ENCODE data around the gene VN1R2. TPM values are rescaled to one million over a fixed set of nuclear protein-coding genes. Genes with fewer than 3 reads are reported as not detected.
"Not testable (repeated sequence)": the region's sequence is repeated elsewhere in the genome, so short reads cannot be mapped to it uniquely, and the experiment has no call there.

VN1R2 gene
- total RNA-seq, 1 donor from 2014 or later: not detected

- H3K27ac Mint-ChIP-seq; H3K4me3 Mint-ChIP-seq (ENCODE audit: low read depth); H3K27me3 Mint-ChIP-seq (ENCODE audit: low read depth); DNase-seq (ENCODE audit: low spot score); H3K36me3 Mint-ChIP-seq (ENCODE audit: low read depth); intact Hi-C loops (cut with micrococcal nuclease); H3K4me1 Mint-ChIP-seq (ENCODE audit: low read depth): not testable (repeated sequence)
- peaks cover 31% of the 10 kb centered on the region for H3K9me3 Mint-ChIP-seq
Observed at GRCh38 chr19:53281947-53282346, 23.9 kb downstream of the VN1R2 start.

- no peak for DNase-seq (ENCODE audit: low spot score)
- Mint-ChIP-seq H3K36me3 (ENCODE audit: low read depth) (no peaks in the 10 kb centered on the region), H3K4me1 (ENCODE audit: low read depth) (no peaks in the 10 kb centered on the region), H3K27me3 (ENCODE audit: low read depth) (no peaks in the 10 kb centered on the region), H3K9me3 (peaks cover 33% of the 10 kb centered on the region), H3K4me3 (ENCODE audit: low read depth) (no peak overlapping the region), H3K27ac (no peak overlapping the region)
- intact Hi-C loops (cut with micrococcal nuclease): no loop called here
Observed at GRCh38 chr19:53285087-53285486, 27.0 kb downstream of the VN1R2 start.

DNA sequence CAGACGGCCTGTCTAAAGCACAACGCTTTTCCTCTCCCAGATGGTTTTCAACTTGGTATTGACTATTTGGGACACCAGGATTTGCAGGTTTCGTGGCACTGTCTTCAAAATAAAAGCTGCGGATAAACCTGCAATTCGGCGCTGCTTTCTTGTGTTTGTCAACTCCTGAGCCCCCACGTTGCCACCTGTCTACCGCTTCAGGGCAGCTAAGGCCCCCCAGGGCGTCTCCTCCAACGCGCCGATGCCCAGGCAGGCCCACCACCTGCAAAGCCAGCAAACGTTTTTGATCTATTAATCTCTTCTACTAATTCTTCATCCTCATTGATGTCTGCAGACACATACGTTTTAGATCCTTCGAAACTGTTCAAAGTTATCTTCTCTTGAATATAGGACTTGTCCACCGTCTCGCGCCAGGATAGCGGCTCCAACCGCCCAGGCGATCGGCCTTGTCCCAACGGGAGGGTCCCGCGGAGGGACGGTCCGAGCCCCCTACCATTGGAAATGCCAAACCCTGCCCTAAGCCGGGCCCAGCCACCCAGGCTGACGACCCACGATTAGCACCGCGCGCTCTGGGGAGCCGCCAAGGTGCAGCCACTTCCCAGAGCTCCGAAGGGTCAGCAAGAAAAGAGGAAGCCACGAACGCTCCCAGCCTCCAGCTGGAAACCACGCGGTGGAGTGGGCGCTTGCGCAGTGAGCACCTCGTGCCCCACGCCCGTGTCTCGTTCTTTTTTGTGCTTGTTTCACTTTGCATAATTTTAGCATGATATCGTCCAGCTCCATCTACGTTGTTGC is 32.9 kb downstream of the VN1R2 start:
- intact Hi-C loops (cut with micrococcal nuclease): no loop called here
- no peaks in the 10 kb centered on the region for H3K4me1 Mint-ChIP-seq (ENCODE audit: low read depth)
- no peak overlapping the region for H3K4me3 Mint-ChIP-seq (ENCODE audit: low read depth)
- H3K27ac Mint-ChIP-seq: no peak overlapping the region
- no peaks in the 10 kb centered on the region for H3K27me3 Mint-ChIP-seq (ENCODE audit: low read depth)
- no peak for DNase-seq (ENCODE audit: low spot score)
- no peaks in the 10 kb centered on the region for H3K36me3 Mint-ChIP-seq (ENCODE audit: low read depth)
- H3K9me3 Mint-ChIP-seq: peaks cover 64% of the 10 kb centered on the region

DNA sequence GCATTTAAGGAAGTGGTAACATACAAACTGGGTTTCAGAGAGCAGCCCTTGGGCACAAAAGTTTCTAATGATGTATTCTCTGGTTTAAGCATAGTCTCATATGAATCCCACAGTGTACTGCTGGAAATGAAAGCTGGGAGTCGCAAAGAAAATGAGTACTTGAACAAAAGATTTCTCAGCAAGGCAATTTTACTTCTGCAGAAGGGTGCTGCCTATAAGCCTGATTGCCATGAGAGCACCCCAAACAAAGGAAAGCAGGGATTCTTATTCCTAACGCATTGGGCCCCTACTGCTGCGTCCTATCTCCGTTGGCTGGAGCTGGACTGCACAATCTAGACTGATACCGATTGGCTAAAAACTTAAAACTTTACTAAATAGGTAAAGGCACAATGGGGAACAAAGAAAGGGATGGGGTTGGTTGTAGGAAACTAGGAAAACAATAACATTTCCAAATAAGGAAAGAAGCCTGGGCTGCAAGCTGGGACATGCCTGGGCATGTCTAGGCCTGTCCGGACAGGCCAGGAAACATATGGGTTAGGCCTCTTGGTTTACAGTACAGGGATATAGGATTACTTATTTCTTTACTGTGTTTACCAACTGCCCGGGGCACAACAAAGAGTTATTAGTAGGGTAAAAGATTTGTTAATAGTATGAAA is 36.8 kb downstream of the VN1R2 start:
- Mint-ChIP-seq H3K27ac (no peak overlapping the region), H3K27me3 (ENCODE audit: low read depth) (no peaks in the 10 kb centered on the region), H3K36me3 (ENCODE audit: low read depth) (no peaks in the 10 kb centered on the region), H3K9me3 (peaks cover 67% of the 10 kb centered on the region), H3K4me3 (ENCODE audit: low read depth) (no peak overlapping the region), H3K4me1 (ENCODE audit: low read depth) (no peaks in the 10 kb centered on the region)
- intact Hi-C loops (cut with micrococcal nuclease): no loop called here
- DNase-seq (ENCODE audit: low spot score): no peak

GRCh38 chr19:53301341-53301740 is 43.2 kb downstream of the VN1R2 start:
- H3K36me3 Mint-ChIP-seq (ENCODE audit: low read depth); H3K4me1 Mint-ChIP-seq (ENCODE audit: low read depth); H3K27ac Mint-ChIP-seq; DNase-seq (ENCODE audit: low spot score); H3K27me3 Mint-ChIP-seq (ENCODE audit: low read depth); H3K4me3 Mint-ChIP-seq (ENCODE audit: low read depth); intact Hi-C loops (cut with micrococcal nuclease): not testable (repeated sequence)
- peaks cover 60% of the 10 kb centered on the region for H3K9me3 Mint-ChIP-seq

GRCh38 chr19:53308339-53308811 is 50.3 kb downstream of the VN1R2 start:
- DNase-seq (ENCODE audit: low spot score): no peak
- Mint-ChIP-seq H3K27ac (no peak overlapping the region), H3K4me1 (ENCODE audit: low read depth) (no peaks in the 10 kb centered on the region), H3K9me3 (peaks cover 81% of the 10 kb centered on the region), H3K36me3 (ENCODE audit: low read depth) (no peaks in the 10 kb centered on the region), H3K4me3 (ENCODE audit: low read depth) (no peak overlapping the region), H3K27me3 (ENCODE audit: low read depth) (no peaks in the 10 kb centered on the region)
- intact Hi-C loops (cut with micrococcal nuclease): no loop called here

Other genes starting within 250 kb of the VN1R2 start
- gene ERVV-1, start 244.4 kb upstream of the VN1R2 start, total RNA-seq: not detected in 2 replicates
- not detected in 2 replicates for gene ERVV-2, start 213.6 kb upstream of the VN1R2 start, total RNA-seq
- gene ZNF160, start 154.9 kb upstream of the VN1R2 start, total RNA-seq: 35.3 and 39.3 TPM in 2 replicates
- 0.39 and 0.41 TPM in 2 replicates for gene ZNF415, start 125.4 kb upstream of the VN1R2 start, total RNA-seq
- gene ZNF347, start 99.2 kb upstream of the VN1R2 start, total RNA-seq: 5.4 and 7.8 TPM in 2 replicates
- gene ZNF665, start 64.9 kb upstream of the VN1R2 start, total RNA-seq: 2.1 and 3.1 TPM in 2 replicates
- 1.6 and 1.8 TPM in 2 replicates for gene ZNF677, start 3.4 kb upstream of the VN1R2 start, total RNA-seq
- not detected in 2 replicates for gene VN1R4, start 9.4 kb downstream of the VN1R2 start, total RNA-seq
- 5.6 and 5.9 TPM in 2 replicates for gene ZNF845, start 75.5 kb downstream of the VN1R2 start, total RNA-seq
- 14.2 and 15.0 TPM in 2 replicates for gene ZNF525, start 107.4 kb downstream of the VN1R2 start, total RNA-seq
- 10.5 TPM in 2 replicates for gene ZNF765, start 136.9 kb downstream of the VN1R2 start, total RNA-seq
- 12.1 and 12.2 TPM in 2 replicates for gene ZNF761, start 173.7 kb downstream of the VN1R2 start, total RNA-seq
- 3.4 TPM in 2 replicates for gene ZNF813, start 209.4 kb downstream of the VN1R2 start, total RNA-seq